H1 (cell line): ENCODE measurements around the gene ATP6V1A. TPM values are rescaled to one million over a fixed set of nuclear protein-coding genes. Genes with fewer than 3 reads are reported as not detected.

Experiments used
- CHD2 ChIP-seq: IDR thresholded peaks from 2 replicates; pipeline ENCODE4 v1.6.1; 2012; ENCODE audit warnings: low read length, improper control_type of control experiment
- HDAC2 ChIP-seq, 2 experiments: fragments of 300-600 bp in 1 of 2; sonication (generic) in 1 of 2; IDR thresholded peaks; 2 replicates each; pipeline ENCODE4 v1.6.1; 2011 to 2012; ENCODE audit warnings: low read depth in 2 of 2, low read length in 2 of 2, mild to moderate bottlenecking in 2 of 2, moderate library complexity in 2 of 2, borderline replicate concordance in 1 of 2, inconsistent platforms in 1 of 2
- NANOG ChIP-seq: IDR thresholded peaks from 2 replicates; pipeline ENCODE4 v1.6.1; 2011; ENCODE audit warnings: low read length, low read depth, mild to moderate bottlenecking, inconsistent platforms; ENCODE audit not compliant: insufficient read depth, poor library complexity, severe bottlenecking
- TAF1 ChIP-seq: IDR thresholded peaks from 2 replicates; pipeline ENCODE4 v1.6.1; 2011; ENCODE audit warnings: mild to moderate bottlenecking, low read depth, low read length
- TBP ChIP-seq: IDR thresholded peaks from 2 replicates; pipeline ENCODE4 v1.6.1; 2011; ENCODE audit warnings: low read depth, low read length, improper control_type of control experiment
- polyA plus RNA-seq, 7 experiments: library from polyadenylated mRNA; depleted of rRNA in 3 of 7; stranded (reverse) in 5 of 7; unstranded in 2 of 7; fragments of >200 nt in 5 of 7; fragments of 200-250 nt in 2 of 7; gene quantifications; 1 replicate in 5 of 7; 2 replicates in 1 of 7; 4 replicates in 1 of 7; pipeline versions ENCODE4 v1.2.1 to v1.2.3, GENCODE V29; 2011 to 2013; ENCODE audit warnings: missing spikeins in 2 of 7, mixed read lengths in 2 of 7
- total RNA-seq: library from RNA; stranded (reverse); fragmentation: NEBNext Ultra II Directional; extraction: Animal tissue kit (Norgen Biotek cat#: 25700); gene quantifications from 2 replicates; pipeline ENCODE4 v1.2.1, GENCODE V29; 2021

Gene ATP6V1A
- total and polyA plus RNA-seq, 2 of the 8 experiments (the other 6 are each of a cell fraction or from before 2014, with no cell fraction given) = 15.4 to 90.9 TPM

DNA sequence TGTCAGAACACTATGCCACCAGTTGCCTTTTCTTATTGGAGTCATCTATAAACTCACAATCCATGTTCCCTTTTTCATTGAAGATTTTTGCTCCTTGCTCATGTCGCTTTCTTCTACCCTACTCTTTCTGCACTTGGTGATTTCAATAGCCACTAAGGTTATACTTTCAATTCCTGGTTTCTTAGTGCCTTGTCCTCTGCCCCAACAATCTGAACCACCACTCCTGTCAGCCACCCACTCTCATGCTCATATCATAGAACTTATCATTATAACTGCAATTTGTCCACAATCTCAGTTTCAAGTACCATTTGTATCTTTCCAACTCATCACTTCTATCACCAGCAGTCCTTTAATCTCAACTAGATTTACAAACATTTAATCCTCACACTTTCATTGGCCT is 81.8 kb downstream of the ATP6V1A start (continued):
- no peak for TF ChIP-seq TAF1
- no peak for TF ChIP-seq HDAC2 (IDR thresholded peaks at IDR 0.05; ENCODE audit: borderline replicate concordance in 1 of 2, low read depth in 2 of 2, low read length in 2 of 2)
- TF ChIP-seq CHD2 = no peak
- TF ChIP-seq NANOG = no peak
- no peak for TF ChIP-seq TBP
